ENCODE measurements around the gene EME2. TPM values are rescaled to one million over a fixed set of nuclear protein-coding genes. Genes with fewer than 3 reads are reported as not detected.
"Not testable (repeated sequence)": the region's sequence is repeated elsewhere in the genome, so short reads cannot be mapped to it uniquely, and the experiment has no call there.

The EME2 gene
- 10 to 100 TPM; 22.3 to 34.6 TPM for total RNA-seq

GRCh38 chr16:1772362-1772907 is at the start of gene EME2:
Gene EME2, plus strand, starts transcription at chr16:1772810. Its CDS starts 418 bp downstream, at chr16:1773228.
- Mint-ChIP-seq H3K4me3 (peak within 1 kb of the TSS; percentile 100), H3K27ac (peak within 1 kb of the TSS; percentile 98), H3K27me3 (no peaks in the 10 kb centered on the region), H3K9me3 (ENCODE audit: low read depth) (no peaks in the 10 kb centered on the region), H3K4me1 (peaks cover 13% of the 10 kb centered on the region), H3K36me3 (peaks cover 7% of the 10 kb centered on the region)
- DNase-seq, result peak; percentile 74
- CTCF ChIA-PET, result interaction anchor here (1.2 to 4.5 kb wide), 6 partner anchors 10 to 345 kb away, joined by 3 to 47 read pairs (median 6); partner anchors contain the start of genes IFT140, MAPK8IP3, NUBP2 and SPSB3
- ATAC-seq, result peak; percentile 21

- CTCF ChIA-PET, result interaction anchor here (0.9 to 1.8 kb wide), 19 partner anchors 10 to 423 kb away, joined by 3 to 9 read pairs (median 4); partner anchors contain the start of genes EME2, JPT2, MRPS34 and NME3
- DNase-seq (peak; percentile 59), ATAC-seq (peak; percentile 52)
- peak overlapping the region; percentile 26 for H3K27ac Mint-ChIP-seq
- H3K4me1 Mint-ChIP-seq, result peaks cover 37% of the 10 kb centered on the region
- no peaks in the 10 kb centered on the region for H3K9me3 Mint-ChIP-seq (ENCODE audit: low read depth)
- peaks cover 8% of the 10 kb centered on the region for H3K36me3 Mint-ChIP-seq
- no peak overlapping the region for H3K4me3 Mint-ChIP-seq
- H3K27me3 Mint-ChIP-seq, result no peaks in the 10 kb centered on the region
Observed at GRCh38 chr16:1723450-1724147, 49.0 kb upstream of the EME2 start.

- DNase-seq (no peak), ATAC-seq (no peak)
- Mint-ChIP-seq H3K27me3 (no peaks in the 10 kb centered on the region), H3K9me3 (ENCODE audit: low read depth) (no peaks in the 10 kb centered on the region), H3K4me1 (peaks cover 34% of the 10 kb centered on the region), H3K36me3 (peaks cover 12% of the 10 kb centered on the region), H3K27ac (no peak overlapping the region), H3K4me3 (no peak overlapping the region)
- CTCF ChIA-PET, result interaction anchor here (1.3 to 1.8 kb wide), 6 partner anchors 21 to 361 kb away, joined by 3 to 5 read pairs (median 4); no protein-coding TSS in a partner anchor
Observed at GRCh38 chr16:1724491-1724890, 48.1 kb upstream of the EME2 start.

GRCh38 chr16:1726661-1727502 is 45.7 kb upstream of the EME2 start:
- Mint-ChIP-seq H3K4me3 (no peak overlapping the region), H3K4me1 (peaks cover 20% of the 10 kb centered on the region), H3K36me3 (peaks cover 11% of the 10 kb centered on the region), H3K27ac (no peak overlapping the region), H3K27me3 (no peaks in the 10 kb centered on the region), H3K9me3 (ENCODE audit: low read depth) (no peaks in the 10 kb centered on the region)
- CTCF ChIA-PET, result no interaction called here
- ATAC-seq (no peak), DNase-seq (no peak)

- Mint-ChIP-seq H3K36me3 (peaks cover 14% of the 10 kb centered on the region), H3K4me1 (peaks cover 11% of the 10 kb centered on the region), H3K27ac (no peak overlapping the region), H3K9me3 (ENCODE audit: low read depth) (no peaks in the 10 kb centered on the region), H3K27me3 (no peaks in the 10 kb centered on the region), H3K4me3 (no peak overlapping the region)
- CTCF ChIA-PET, result interaction anchor here (1.4 kb wide), 1 partner anchor 22 kb away, joined by 4 read pairs; the partner anchor contains the start of gene MAPK8IP3
- DNase-seq (no peak), ATAC-seq (no peak)
Observed at GRCh38 chr16:1727651-1728624, 44.7 kb upstream of the EME2 start.

- Mint-ChIP-seq H3K4me1 (peaks cover 2% of the 10 kb centered on the region), H3K27me3 (no peaks in the 10 kb centered on the region), H3K4me3 (no peak overlapping the region), H3K9me3 (ENCODE audit: low read depth) (no peaks in the 10 kb centered on the region), H3K36me3 (peaks cover 21% of the 10 kb centered on the region), H3K27ac (no peak overlapping the region)
- CTCF ChIA-PET, result interaction anchor here (1.4 kb wide), 1 partner anchor 23 kb away, joined by 4 read pairs; the partner anchor contains the start of gene MAPK8IP3
- DNase-seq, result no peak
- no peak for ATAC-seq
Observed at GRCh38 chr16:1729026-1729425, 43.6 kb upstream of the EME2 start.

GRCh38 chr16:1729445-1729844 is 43.2 kb upstream of the EME2 start:
- ATAC-seq, result no peak
- Mint-ChIP-seq H3K9me3 (ENCODE audit: low read depth) (no peaks in the 10 kb centered on the region), H3K27me3 (no peaks in the 10 kb centered on the region), H3K36me3 (peaks cover 21% of the 10 kb centered on the region), H3K27ac (no peak overlapping the region), H3K4me3 (no peak overlapping the region), H3K4me1 (peaks cover 2% of the 10 kb centered on the region)
- no peak for DNase-seq
- CTCF ChIA-PET, result no interaction called here

- DNase-seq (no peak), ATAC-seq (no peak)
- H3K27me3 Mint-ChIP-seq, result no peaks in the 10 kb centered on the region
- H3K9me3 Mint-ChIP-seq (ENCODE audit: low read depth), result peaks cover 4% of the 10 kb centered on the region
- no peak overlapping the region for H3K27ac Mint-ChIP-seq
- CTCF ChIA-PET, result no interaction called here
- peaks cover 21% of the 10 kb centered on the region for H3K36me3 Mint-ChIP-seq
- H3K4me3 Mint-ChIP-seq, result no peak overlapping the region
- H3K4me1 Mint-ChIP-seq, result peaks cover 2% of the 10 kb centered on the region
Observed at GRCh38 chr16:1731073-1731472, 41.5 kb upstream of the EME2 start.

GRCh38 chr16:1731603-1732002 is 41.0 kb upstream of the EME2 start:
- no peak overlapping the region for H3K4me3 Mint-ChIP-seq
- H3K36me3 Mint-ChIP-seq, result peaks cover 21% of the 10 kb centered on the region
- DNase-seq (no peak), ATAC-seq (no peak)
- no peak overlapping the region for H3K27ac Mint-ChIP-seq
- no peaks in the 10 kb centered on the region for H3K27me3 Mint-ChIP-seq
- H3K4me1 Mint-ChIP-seq, result peaks cover 2% of the 10 kb centered on the region
- CTCF ChIA-PET, result interaction anchor here (1.3 kb wide), 1 partner anchor 14 kb away, joined by 4 read pairs; no protein-coding TSS in a partner anchor
- peaks cover 4% of the 10 kb centered on the region for H3K9me3 Mint-ChIP-seq (ENCODE audit: low read depth)

- no peak overlapping the region for H3K27ac Mint-ChIP-seq
- H3K4me1 Mint-ChIP-seq, result no peaks in the 10 kb centered on the region
Observed at GRCh38 chr16:1732071-1732470, 40.5 kb upstream of the EME2 start.

GRCh38 chr16:1732551-1732987 is 40.0 kb upstream of the EME2 start:
- H3K27me3 Mint-ChIP-seq; H3K4me3 Mint-ChIP-seq; H3K27ac Mint-ChIP-seq; H3K4me1 Mint-ChIP-seq; H3K9me3 Mint-ChIP-seq (ENCODE audit: low read depth); DNase-seq; ATAC-seq: not testable (repeated sequence)
- CTCF ChIA-PET, result interaction anchor here (1.3 to 2.1 kb wide), 2 partner anchors 13 kb away, joined by 4 to 6 read pairs; no protein-coding TSS in a partner anchor
- H3K36me3 Mint-ChIP-seq, result peaks cover 16% of the 10 kb centered on the region

More at GRCh38 chr16:1732071-1732470, 40.5 kb upstream of the EME2 start:
- ATAC-seq (no peak), DNase-seq (no peak)
- no peaks in the 10 kb centered on the region for H3K27me3 Mint-ChIP-seq
- peaks cover 18% of the 10 kb centered on the region for H3K36me3 Mint-ChIP-seq
- H3K4me3 Mint-ChIP-seq, result no peak overlapping the region
- peaks cover 4% of the 10 kb centered on the region for H3K9me3 Mint-ChIP-seq (ENCODE audit: low read depth)
- CTCF ChIA-PET, result interaction anchor here (1.3 to 2.1 kb wide), 2 partner anchors 12 to 14 kb away, joined by 4 to 6 read pairs; no protein-coding TSS in a partner anchor

GRCh38 chr16:1734123-1734522 is 38.5 kb upstream of the EME2 start:
- ATAC-seq (no peak), DNase-seq (no peak)
- CTCF ChIA-PET, result no interaction called here
- H3K9me3 Mint-ChIP-seq (ENCODE audit: low read depth), result peaks cover 4% of the 10 kb centered on the region
- H3K4me3 Mint-ChIP-seq, result no peak overlapping the region
- H3K4me1 Mint-ChIP-seq, result no peaks in the 10 kb centered on the region
- no peaks in the 10 kb centered on the region for H3K27me3 Mint-ChIP-seq
- H3K36me3 Mint-ChIP-seq, result peaks cover 13% of the 10 kb centered on the region
- no peak overlapping the region for H3K27ac Mint-ChIP-seq

All from activated CD8-positive, alpha-beta memory T cell treated with anti-CD3 and anti-CD28 coated beads, Interleukin-2, amount 10 ng/mL, durations not matched to agents 7 days and 5 days (primary cell).